Nephron (organoid): ENCODE measurements around the gene AGBL5.

Source experiments
- H3K27ac Mint-ChIP-seq, 3 experiments: 2 replicates each; pipeline ENCODE4 v1.8.0; 2020; ENCODE audit warnings: mixed read lengths in 3 of 3, mild to moderate bottlenecking in 2 of 3, moderate library complexity in 1 of 3
- H3K27me3 Mint-ChIP-seq: 2 replicates; pipeline ENCODE4 v1.8.0; 2021; ENCODE audit warnings: low read depth, mild to moderate bottlenecking, moderate library complexity, mixed read lengths
- H3K36me3 Mint-ChIP-seq: 2 replicates; pipeline ENCODE4 v1.8.0; 2020; ENCODE audit warnings: low read depth, mixed read lengths
- H3K4me1 Mint-ChIP-seq: 2 replicates; pipeline ENCODE4 v1.8.0; 2020; ENCODE audit warnings: mixed read lengths
- H3K4me3 Mint-ChIP-seq, 3 experiments: 2 replicates each; pipeline ENCODE4 v1.8.0; 2020; ENCODE audit warnings: mild to moderate bottlenecking in 3 of 3, mixed read lengths in 3 of 3, moderate library complexity in 2 of 3
- H3K9me3 Mint-ChIP-seq: 2 replicates; pipeline ENCODE4 v1.8.0; 2020; ENCODE audit warnings: mixed read lengths
- TF ChIP-seq, protein P1 (sequence below), 3 experiments: fragments of 200-600 bp; sonication (generic); IDR thresholded peaks; one replicate each; pipeline ENCODE4 v1.5.0; 2021; ENCODE audit warnings: antibody characterized with exemption in 3 of 3; ENCODE audit not compliant: unreplicated experiment in 3 of 3

AGBL5 gene

DNA sequence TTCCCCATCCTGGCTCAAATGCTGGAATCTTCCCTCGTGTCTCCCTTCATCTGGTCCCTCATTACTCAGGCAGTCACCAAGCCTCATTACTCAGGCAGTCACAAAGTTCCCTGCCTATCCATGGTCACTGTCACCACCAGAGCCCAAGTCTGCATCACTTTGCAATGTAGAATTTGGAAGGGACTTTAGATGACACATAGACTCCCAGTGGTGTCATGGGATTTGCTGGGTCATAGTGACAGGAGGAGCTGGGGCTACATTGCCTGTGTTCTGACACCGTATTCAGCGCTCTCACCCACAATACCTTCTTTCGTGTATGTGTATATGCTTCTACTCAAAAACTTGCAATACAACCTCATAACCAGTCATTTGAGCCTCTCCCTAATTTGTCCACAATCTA lies 24.9 kb downstream of the AGBL5 start:
- Mint-ChIP-seq H3K27me3 (peaks cover 3% of the 10 kb centered on the region), H3K36me3 (peaks cover 5% of the 10 kb centered on the region), H3K9me3 (no peaks in the 10 kb centered on the region), H3K27ac (peak overlapping the region; percentile 91 to 99 (median 98)), H3K4me3 (peak overlapping the region; percentile 3 to 51 (median 47)), H3K4me1 (peaks cover 75% of the 10 kb centered on the region)
- TF ChIP-seq, protein P1, sequence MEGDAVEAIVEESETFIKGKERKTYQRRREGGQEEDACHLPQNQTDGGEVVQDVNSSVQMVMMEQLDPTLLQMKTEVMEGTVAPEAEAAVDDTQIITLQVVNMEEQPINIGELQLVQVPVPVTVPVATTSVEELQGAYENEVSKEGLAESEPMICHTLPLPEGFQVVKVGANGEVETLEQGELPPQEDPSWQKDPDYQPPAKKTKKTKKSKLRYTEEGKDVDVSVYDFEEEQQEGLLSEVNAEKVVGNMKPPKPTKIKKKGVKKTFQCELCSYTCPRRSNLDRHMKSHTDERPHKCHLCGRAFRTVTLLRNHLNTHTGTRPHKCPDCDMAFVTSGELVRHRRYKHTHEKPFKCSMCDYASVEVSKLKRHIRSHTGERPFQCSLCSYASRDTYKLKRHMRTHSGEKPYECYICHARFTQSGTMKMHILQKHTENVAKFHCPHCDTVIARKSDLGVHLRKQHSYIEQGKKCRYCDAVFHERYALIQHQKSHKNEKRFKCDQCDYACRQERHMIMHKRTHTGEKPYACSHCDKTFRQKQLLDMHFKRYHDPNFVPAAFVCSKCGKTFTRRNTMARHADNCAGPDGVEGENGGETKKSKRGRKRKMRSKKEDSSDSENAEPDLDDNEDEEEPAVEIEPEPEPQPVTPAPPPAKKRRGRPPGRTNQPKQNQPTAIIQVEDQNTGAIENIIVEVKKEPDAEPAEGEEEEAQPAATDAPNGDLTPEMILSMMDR (IDR thresholded peaks at IDR 0.05; ENCODE audit: unreplicated experiment in 3 of 3), result no peak

DNA sequence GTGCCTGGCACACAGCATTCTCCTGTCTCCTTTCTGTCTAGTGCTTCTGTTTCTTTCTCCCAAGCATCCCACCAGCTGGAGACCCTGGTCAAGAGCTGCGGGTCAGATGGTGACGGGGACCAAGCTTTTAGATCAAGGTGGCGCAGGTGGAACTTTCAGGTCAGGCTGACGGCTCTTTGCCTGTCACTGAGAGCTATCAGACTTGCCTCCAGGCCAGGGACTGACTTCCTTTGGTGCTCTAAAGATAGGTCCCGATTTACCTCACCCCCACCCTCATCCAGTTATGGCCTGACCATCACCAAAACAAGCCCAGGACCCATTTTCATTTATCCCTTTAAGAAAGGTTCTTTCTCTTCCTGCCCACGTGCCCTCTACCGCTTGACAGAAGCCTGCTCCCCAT lies 25.8 kb downstream of the AGBL5 start:
- H3K4me3 Mint-ChIP-seq, result peak overlapping the region; percentile 42 to 72 (median 65)
- TF ChIP-seq, protein P1 (IDR thresholded peaks at IDR 0.05; ENCODE audit: unreplicated experiment in 3 of 3), result no peak
- peak overlapping the region; percentile 91 to 99 (median 98) for H3K27ac Mint-ChIP-seq
- H3K27me3 Mint-ChIP-seq, result peaks cover 3% of the 10 kb centered on the region
- H3K4me1 Mint-ChIP-seq, result peaks cover 76% of the 10 kb centered on the region
- no peaks in the 10 kb centered on the region for H3K9me3 Mint-ChIP-seq
- peaks cover 7% of the 10 kb centered on the region for H3K36me3 Mint-ChIP-seq

DNA sequence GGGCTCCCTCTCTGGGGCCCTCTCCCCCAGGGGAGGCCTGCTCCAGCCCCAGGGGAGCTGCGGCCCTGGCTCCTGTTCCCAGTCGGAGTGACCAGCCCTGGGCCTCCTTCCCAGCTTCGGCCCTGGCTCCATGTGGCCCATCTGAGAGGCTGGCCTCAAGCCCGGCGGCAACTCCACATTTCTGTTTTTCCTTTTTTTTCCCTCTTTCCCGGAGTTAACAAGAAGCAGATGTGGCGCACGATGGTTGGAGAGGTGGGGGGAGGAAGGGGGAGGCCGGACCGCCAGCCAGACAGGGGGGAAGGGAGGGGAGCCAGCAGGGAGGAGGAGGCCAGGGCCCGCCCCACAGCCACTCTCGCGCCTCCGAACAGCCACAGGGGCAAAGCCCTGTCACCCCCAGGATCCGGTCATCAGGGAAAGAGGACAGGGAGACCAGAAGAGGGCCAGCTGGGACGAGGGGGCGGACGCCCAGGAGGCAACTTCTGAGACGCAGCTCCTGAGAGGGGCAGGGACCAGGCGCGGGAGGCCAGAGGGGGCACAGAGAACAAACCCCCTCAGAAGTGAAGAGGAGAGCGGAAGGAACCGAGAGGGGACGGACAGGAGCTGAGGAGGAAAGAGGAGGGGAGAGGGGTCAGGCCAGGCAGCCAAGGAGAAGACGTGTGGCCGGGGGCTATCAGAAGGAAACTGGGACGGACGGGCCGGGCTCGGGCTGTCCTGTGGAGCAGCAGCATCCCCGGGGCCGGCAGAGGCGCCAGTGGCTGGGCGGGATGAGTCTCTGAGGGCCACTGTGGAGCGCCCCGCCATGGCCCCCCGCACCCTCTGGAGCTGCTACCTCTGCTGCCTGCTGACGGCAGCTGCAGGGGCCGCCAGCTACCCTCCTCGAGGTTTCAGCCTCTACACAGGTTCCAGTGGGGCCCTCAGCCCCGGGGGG lies 27.1 kb downstream of the AGBL5 start, which contains the start of gene EMILIN1:
EMILIN1 (plus strand) TSS at position 349 of the 928 bp plus-strand sequence; CDS start at position 800, 451 bp downstream.
- H3K27ac Mint-ChIP-seq, result peak within 1 kb of the TSS; percentile 91 to 99 (median 98)

DNA sequence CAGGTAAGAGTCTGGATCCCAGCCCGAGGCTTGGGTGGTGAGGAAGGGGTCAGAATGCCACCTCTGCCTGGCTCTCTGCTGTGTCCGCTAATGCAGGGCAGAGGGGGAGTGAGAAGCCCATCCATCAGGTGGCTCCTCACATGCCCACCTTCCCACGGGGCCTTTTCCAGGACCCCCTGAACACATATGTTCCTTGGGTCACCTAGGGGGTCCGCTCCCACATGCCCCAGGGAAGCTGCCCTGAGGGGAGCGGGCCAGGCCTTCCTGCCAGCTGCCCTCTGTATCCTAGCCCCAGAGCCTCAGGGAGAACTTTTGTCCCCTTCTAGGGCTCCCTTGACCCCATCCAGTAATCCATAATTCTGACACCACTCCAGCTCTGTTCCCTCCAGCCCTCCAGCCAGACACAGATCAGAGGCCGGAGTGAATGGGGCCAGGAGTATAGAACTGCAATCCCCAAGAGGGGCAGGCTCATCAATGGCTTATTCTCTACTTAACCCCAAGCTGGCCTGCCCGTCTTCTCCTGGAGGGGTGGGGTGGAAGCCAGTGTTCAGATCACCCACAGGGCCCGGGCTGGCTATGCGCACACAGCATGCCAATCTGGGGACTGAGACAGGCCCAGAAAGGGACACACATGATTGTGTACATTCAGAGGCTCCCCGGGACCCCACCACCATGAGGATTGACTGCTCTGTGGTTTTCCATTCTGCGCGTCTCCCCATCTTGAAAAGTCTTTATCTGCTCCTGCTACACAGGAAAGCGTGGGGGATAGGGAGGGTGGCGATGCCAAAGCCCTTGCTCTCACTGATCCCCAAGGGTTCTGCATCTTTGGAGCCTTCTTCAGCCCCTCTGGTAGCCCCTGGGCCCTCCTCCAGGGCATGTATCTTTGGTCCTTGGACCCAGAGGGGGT lies 28.0 kb downstream of the AGBL5 start:
- peaks cover 72% of the 10 kb centered on the region for H3K4me1 Mint-ChIP-seq
- TF ChIP-seq, protein P1 (IDR thresholded peaks at IDR 0.05; ENCODE audit: unreplicated experiment in 3 of 3), result no peak
- peak overlapping the region; percentile 82 to 93 (median 92) for H3K27ac Mint-ChIP-seq
- peaks cover 7% of the 10 kb centered on the region for H3K36me3 Mint-ChIP-seq
- H3K27me3 Mint-ChIP-seq, result peaks cover 3% of the 10 kb centered on the region
- H3K9me3 Mint-ChIP-seq, result no peaks in the 10 kb centered on the region
- peak overlapping the region; percentile 85 to 95 (median 93) for H3K4me3 Mint-ChIP-seq

More for the DNA sequence above, 27.1 kb downstream of the AGBL5 start, which contains the start of gene EMILIN1:
- Mint-ChIP-seq H3K36me3 (peaks cover 7% of the 10 kb centered on the region), H3K4me3 (peak within 1 kb of the TSS; percentile 85 to 95 (median 93)), H3K27me3 (peaks cover 3% of the 10 kb centered on the region), H3K4me1 (peaks cover 70% of the 10 kb centered on the region), H3K9me3 (no peaks in the 10 kb centered on the region)
- TF ChIP-seq, protein P1 (IDR thresholded peaks at IDR 0.05; ENCODE audit: unreplicated experiment in 3 of 3), result no peak

DNA sequence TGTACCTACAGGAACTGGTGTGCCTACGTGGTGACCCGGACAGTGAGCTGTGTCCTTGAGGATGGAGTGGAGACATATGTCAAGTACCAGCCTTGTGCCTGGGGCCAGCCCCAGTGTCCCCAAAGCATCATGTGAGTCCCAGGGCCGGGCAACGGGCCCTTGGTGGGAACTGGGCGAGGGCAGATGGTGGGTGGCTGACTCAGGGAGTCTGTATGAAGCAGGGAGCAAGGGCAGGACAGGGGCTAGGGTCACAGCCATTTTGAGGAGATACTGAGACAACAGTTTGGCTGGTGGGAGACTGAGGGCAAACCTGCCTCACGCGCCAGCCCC lies 28.6 kb downstream of the AGBL5 start:
- Mint-ChIP-seq H3K4me1 (peaks cover 72% of the 10 kb centered on the region), H3K27ac (peak overlapping the region; percentile 82 to 93 (median 92)), H3K36me3 (peaks cover 7% of the 10 kb centered on the region), H3K4me3 (peak overlapping the region; percentile 85 to 95 (median 93)), H3K9me3 (no peaks in the 10 kb centered on the region), H3K27me3 (peaks cover 3% of the 10 kb centered on the region)
- TF ChIP-seq, protein P1 (IDR thresholded peaks at IDR 0.05; ENCODE audit: unreplicated experiment in 3 of 3), result no peak
